Neuronal stem cell (in vitro differentiated cells): ENCODE results near the gene CYTH1.

ENCODE experiments used
- DNase-seq: peaks from one replicate; pipeline ENCODE4 v3.0.0-alpha.2; 2013; ENCODE audit warnings: low spot score
- H2AFZ ChIP-seq: one replicate; pipeline ENCODE4 v1.6.1; 2013; ENCODE audit warnings: mild to moderate bottlenecking, low read length, inconsistent platforms
- H2AK5ac ChIP-seq: 2 replicates; pipeline ENCODE4 v1.6.1; 2013; ENCODE audit warnings: low read depth, mild to moderate bottlenecking, inconsistent platforms, low read length, moderate library complexity, mixed read lengths
- H2BK120ac ChIP-seq: 2 replicates; pipeline ENCODE4 v1.6.1; 2013; ENCODE audit warnings: low read depth, mild to moderate bottlenecking, inconsistent platforms, low read length, moderate library complexity, mixed read lengths
- H2BK12ac ChIP-seq: one replicate; pipeline ENCODE4 v1.6.1; 2013; ENCODE audit warnings: low read length, inconsistent platforms
- H2BK15ac ChIP-seq: 2 replicates; pipeline ENCODE4 v1.6.1; 2013; ENCODE audit warnings: mild to moderate bottlenecking, low read length, inconsistent platforms, mixed read lengths
- H2BK5ac ChIP-seq: one replicate; pipeline ENCODE4 v1.6.1; 2013; ENCODE audit warnings: inconsistent platforms, mild to moderate bottlenecking, low read length, moderate library complexity
- H3K14ac ChIP-seq: one replicate; pipeline ENCODE4 v1.6.1; 2013; ENCODE audit warnings: low read length, inconsistent platforms
- H3K18ac ChIP-seq: 2 replicates; pipeline ENCODE4 v1.6.1; 2013; ENCODE audit warnings: low read length, inconsistent platforms
- H3K23ac ChIP-seq: 2 replicates; pipeline ENCODE4 v1.6.1; 2013; ENCODE audit warnings: low read depth, mild to moderate bottlenecking, mixed read lengths, low read length, inconsistent platforms; ENCODE audit not compliant: poor library complexity
- H3K27ac ChIP-seq: replicated peaks from 3 replicates; pipeline ENCODE4 v1.5.1; 2013; ENCODE audit warnings: low read length, inconsistent platforms
- H3K27me3 ChIP-seq, 3 experiments: 2 replicates each; pipeline ENCODE4 v1.6.1; 2013; ENCODE audit warnings: low read length in 3 of 3, mild to moderate bottlenecking in 2 of 3, inconsistent platforms in 1 of 3, low read depth in 1 of 3, mixed read lengths in 1 of 3, moderate library complexity in 1 of 3; ENCODE audit not compliant: control insufficient read depth in 3 of 3, insufficient read depth in 3 of 3
- H3K36me3 ChIP-seq, 2 donors: replicated peaks in 1 of 2; 2 replicates each; pipeline ENCODE4 v1.6.1; 2013; ENCODE audit warnings: low read length in 2 of 2; ENCODE audit not compliant: control insufficient read depth in 2 of 2, insufficient read depth in 2 of 2
- H3K4ac ChIP-seq: 2 replicates; pipeline ENCODE4 v1.6.1; 2013; ENCODE audit warnings: inconsistent platforms, mild to moderate bottlenecking, low read length, moderate library complexity
- H3K4me1 ChIP-seq, 2 donors: 1 replicate in 1 of 2; 2 replicates in 1 of 2; pipeline ENCODE4 v1.6.1; 2013; ENCODE audit warnings: low read length in 2 of 2, low read depth in 1 of 2; ENCODE audit not compliant: control insufficient read depth in 2 of 2, insufficient read depth in 1 of 2
- H3K4me2 ChIP-seq: one replicate; pipeline ENCODE4 v1.6.1; 2013; ENCODE audit warnings: mild to moderate bottlenecking, low read length, inconsistent platforms; ENCODE audit not compliant: insufficient read depth, poor library complexity, severe bottlenecking
- H3K4me3 ChIP-seq, 2 donors: 2 replicates each; pipeline ENCODE4 v1.5.1; 2013; ENCODE audit warnings: low read length in 2 of 2, mild to moderate bottlenecking in 2 of 2, inconsistent platforms in 1 of 2, moderate library complexity in 1 of 2
- H3K79me1 ChIP-seq: one replicate; pipeline ENCODE4 v1.6.1; 2013; ENCODE audit warnings: low read depth, mild to moderate bottlenecking, inconsistent platforms, low read length, moderate library complexity
- H3K9ac ChIP-seq: one replicate; pipeline ENCODE4 v1.6.1; 2013; ENCODE audit warnings: mild to moderate bottlenecking, low read depth, low read length, inconsistent platforms; ENCODE audit not compliant: poor library complexity
- H3K9me3 ChIP-seq, 2 donors: replicated peaks in 1 of 2; 2 replicates each; pipeline versions ENCODE3 to v1.6.1; 2013; ENCODE audit warnings: low read length in 2 of 2, mild to moderate bottlenecking in 2 of 2, inconsistent platforms in 1 of 2, low read depth in 1 of 2, mixed read lengths in 1 of 2, moderate library complexity in 1 of 2; ENCODE audit not compliant: control insufficient read depth in 2 of 2, insufficient read depth in 1 of 2
- H4K8ac ChIP-seq: one replicate; pipeline ENCODE4 v1.6.1; 2013; ENCODE audit warnings: low read depth, mild to moderate bottlenecking, inconsistent platforms, low read length, moderate library complexity
- H4K91ac ChIP-seq: one replicate; pipeline ENCODE4 v1.6.1; 2013; ENCODE audit warnings: low read length, low read depth, mild to moderate bottlenecking, inconsistent platforms; ENCODE audit not compliant: poor library complexity
- WGBS, 2 donors: extraction: QIAGEN DNeasy Blood & Tissue Kit; methylation state at CpG; one replicate each; pipeline ENCODE4 v1.1.7; 2013; ENCODE audit warnings: missing lambda C conversion rate in 2 of 2, mixed read lengths in 1 of 2; ENCODE audit not compliant: insufficient read length in 2 of 2, insufficient replicate concordance in 1 of 2; ENCODE audit errors: extremely low coverage in 2 of 2; 5-methylcytosine and 5-hydroxymethylcytosine counted together

CYTH1 gene

GRCh38 chr17:78682363-78682762 lies 99.7 kb downstream of the CYTH1 start:
- Histone ChIP-seq H2BK15ac (no peak overlapping the region), H2AK5ac (no peak overlapping the region), H3K23ac (no peak overlapping the region), H2BK12ac (no peak overlapping the region), H2BK120ac (no peak overlapping the region), H4K91ac (no peak overlapping the region), H3K27me3 (no peaks in the 10 kb centered on the region), H3K9me3 (peaks cover 0 to 4% of the 10 kb centered on the region in 2 donors), H2BK5ac (no peak overlapping the region), H3K18ac (peak overlapping the region; percentile 12), H3K27ac (no peak overlapping the region), H3K4ac (no peak overlapping the region), H3K79me1 (no peaks in the 10 kb centered on the region), H3K4me2 (no peak overlapping the region), H3K4me3 (no peak overlapping the region), H4K8ac (no peak overlapping the region), H3K14ac (no peak overlapping the region), H3K4me1 (peaks cover 0 to 6% of the 10 kb centered on the region in 2 donors), H3K9ac (no peak overlapping the region), H2AFZ (no peak overlapping the region), H3K36me3 (peaks cover 7 to 50% of the 10 kb centered on the region in 2 donors)
- DNase-seq = no peak
- WGBS, 2 donors = no CpG with 5 or more reads among the region's 2 CpGs

GRCh38 chr17:78680436-78680835 lies 101.6 kb downstream of the CYTH1 start:
- Histone ChIP-seq H2BK5ac (no peak overlapping the region), H3K4ac (no peak overlapping the region), H3K4me2 (no peak overlapping the region), H3K27ac (no peak overlapping the region), H3K36me3 (peaks cover 9 to 57% of the 10 kb centered on the region in 2 donors), H3K4me3 (no peak overlapping the region), H4K91ac (no peak overlapping the region), H3K9me3 (no peaks in the 10 kb centered on the region), H3K14ac (no peak overlapping the region), H2AFZ (no peak overlapping the region), H3K18ac (no peak overlapping the region), H2BK15ac (no peak overlapping the region), H2AK5ac (no peak overlapping the region), H4K8ac (no peak overlapping the region), H3K27me3 (no peaks in the 10 kb centered on the region), H3K9ac (no peak overlapping the region), H2BK120ac (no peak overlapping the region), H2BK12ac (no peak overlapping the region), H3K79me1 (no peaks in the 10 kb centered on the region), H3K4me1 (peaks cover 0 to 6% of the 10 kb centered on the region in 2 donors), H3K23ac (no peak overlapping the region)
- no peak for DNase-seq
- no CpG with 5 or more reads among the region's 12 CpGs for WGBS, 2 donors

GRCh38 chr17:78679495-78680395 lies 102.3 kb downstream of the CYTH1 start:
- Histone ChIP-seq H3K9me3 (no peaks in the 10 kb centered on the region), H3K27me3 (no peaks in the 10 kb centered on the region), H3K79me1 (no peaks in the 10 kb centered on the region), H2BK120ac (no peak overlapping the region), H3K23ac (no peak overlapping the region), H3K36me3 (peaks cover 9 to 64% of the 10 kb centered on the region in 2 donors), H2AFZ (no peak overlapping the region), H2BK5ac (no peak overlapping the region), H4K8ac (no peak overlapping the region), H2BK15ac (no peak overlapping the region), H2BK12ac (no peak overlapping the region), H3K9ac (no peak overlapping the region), H3K18ac (no peak overlapping the region), H3K4ac (no peak overlapping the region), H2AK5ac (no peak overlapping the region), H3K27ac (no peak overlapping the region), H3K4me3 (no peak overlapping the region), H3K4me2 (no peak overlapping the region), H4K91ac (no peak overlapping the region), H3K14ac (no peak overlapping the region), H3K4me1 (peaks cover 0 to 6% of the 10 kb centered on the region in 2 donors)
- DNase-seq = no peak
- WGBS, 2 donors = no CpG with 5 or more reads among the region's 24 CpGs

- Histone ChIP-seq H3K18ac (no peak overlapping the region), H2BK120ac (no peak overlapping the region), H3K4me2 (no peak overlapping the region), H2AFZ (no peak overlapping the region), H3K36me3 (peaks cover 9 to 67% of the 10 kb centered on the region in 2 donors), H4K91ac (no peak overlapping the region), H3K23ac (no peak overlapping the region), H4K8ac (no peak overlapping the region), H2AK5ac (no peak overlapping the region), H2BK5ac (no peak overlapping the region), H3K14ac (no peak overlapping the region), H3K4me1 (peaks cover 0 to 6% of the 10 kb centered on the region in 2 donors), H3K9ac (peak overlapping the region; percentile 25), H3K27ac (no peak overlapping the region), H3K4ac (no peak overlapping the region), H3K27me3 (no peaks in the 10 kb centered on the region), H2BK15ac (no peak overlapping the region), H3K9me3 (no peaks in the 10 kb centered on the region), H3K79me1 (no peaks in the 10 kb centered on the region), H2BK12ac (no peak overlapping the region), H3K4me3 (no peak overlapping the region)
- whole genome bisulfite sequencing, 2 donors = no CpG with 5 or more reads among the region's 6 CpGs
- DNase-seq = no peak
Measured at GRCh38 chr17:78678711-78679110, 103.4 kb downstream of the CYTH1 start.
